Erythroblast (primary cell): ENCODE data around the gene PPM1M.

Experiments used
- DNase-seq, 2 experiments: peaks; one replicate each; lab custom pipeline; 2025; lab: John Stamatoyannopoulos, UW
- GATA1 ChIP-seq: IDR thresholded peaks from 2 replicates; pipeline ENCODE4 v1.6.1; 2011; ENCODE audit warnings: low read depth, mild to moderate bottlenecking, control low read depth, low read length, moderate library complexity
- POLR2A ChIP-seq: IDR thresholded peaks from 2 replicates; pipeline ENCODE4 v1.6.1; 2011; ENCODE audit warnings: mild to moderate bottlenecking, low read length

Gene PPM1M

DNA sequence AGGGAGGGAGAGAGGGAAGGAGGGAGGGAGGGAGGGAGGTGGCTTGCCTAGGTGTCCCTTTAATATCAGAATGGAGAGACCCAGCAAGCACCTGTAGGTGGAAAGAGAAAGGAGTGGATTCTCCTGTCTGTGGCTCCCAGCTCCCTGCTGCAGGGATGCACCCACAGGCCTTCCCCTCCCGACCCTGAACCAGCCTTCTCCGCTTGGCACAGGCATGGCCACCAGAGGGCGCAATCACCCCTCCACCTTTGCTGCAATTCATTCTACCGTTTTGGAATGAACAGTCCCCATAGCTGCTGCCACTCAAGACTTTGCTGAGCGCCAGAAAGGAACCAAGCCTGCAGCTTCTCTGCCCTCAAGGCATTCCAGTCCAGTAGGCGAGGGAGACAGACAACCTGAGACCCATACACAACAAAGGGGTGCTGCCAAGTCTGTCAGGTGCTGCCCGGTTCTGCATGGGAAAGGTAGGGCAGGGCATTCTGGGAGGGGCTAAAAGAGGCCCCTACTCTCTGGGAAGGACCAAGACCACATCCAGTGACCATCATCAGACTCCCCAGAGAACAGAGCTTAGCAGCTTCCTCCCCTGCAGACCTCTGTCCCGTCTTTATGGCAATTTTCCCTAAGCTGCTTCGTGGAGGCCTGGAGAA, 25.1 kb upstream of the PPM1M start:
- peak; percentile 80 to 89 for DNase-seq
- TF ChIP-seq GATA1, result no peak
- TF ChIP-seq POLR2A, result no peak

DNA sequence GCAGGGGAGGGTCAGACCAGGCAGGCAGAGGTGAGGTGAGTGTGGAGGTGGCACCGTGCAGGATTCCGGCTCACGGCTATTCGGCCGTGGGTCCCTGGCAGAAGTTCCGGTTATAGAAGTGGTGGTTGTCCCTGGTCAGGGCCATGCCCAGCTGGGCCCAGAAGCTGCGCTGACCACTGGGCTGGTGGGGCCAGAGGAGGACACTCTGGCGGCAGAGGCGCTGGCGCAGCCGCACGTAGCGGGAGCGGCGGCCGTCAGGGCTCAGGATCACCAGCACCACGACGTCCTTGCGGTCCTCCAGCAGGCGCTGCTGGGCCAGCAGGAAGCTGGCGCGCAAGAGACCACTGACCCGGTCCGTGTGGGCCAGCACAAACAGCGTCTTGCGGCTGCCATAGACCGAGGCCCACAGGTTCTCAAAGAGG, 24.4 kb upstream of the PPM1M start:
- no peak for DNase-seq
- no peak for TF ChIP-seq POLR2A
- TF ChIP-seq GATA1, result no peak

DNA sequence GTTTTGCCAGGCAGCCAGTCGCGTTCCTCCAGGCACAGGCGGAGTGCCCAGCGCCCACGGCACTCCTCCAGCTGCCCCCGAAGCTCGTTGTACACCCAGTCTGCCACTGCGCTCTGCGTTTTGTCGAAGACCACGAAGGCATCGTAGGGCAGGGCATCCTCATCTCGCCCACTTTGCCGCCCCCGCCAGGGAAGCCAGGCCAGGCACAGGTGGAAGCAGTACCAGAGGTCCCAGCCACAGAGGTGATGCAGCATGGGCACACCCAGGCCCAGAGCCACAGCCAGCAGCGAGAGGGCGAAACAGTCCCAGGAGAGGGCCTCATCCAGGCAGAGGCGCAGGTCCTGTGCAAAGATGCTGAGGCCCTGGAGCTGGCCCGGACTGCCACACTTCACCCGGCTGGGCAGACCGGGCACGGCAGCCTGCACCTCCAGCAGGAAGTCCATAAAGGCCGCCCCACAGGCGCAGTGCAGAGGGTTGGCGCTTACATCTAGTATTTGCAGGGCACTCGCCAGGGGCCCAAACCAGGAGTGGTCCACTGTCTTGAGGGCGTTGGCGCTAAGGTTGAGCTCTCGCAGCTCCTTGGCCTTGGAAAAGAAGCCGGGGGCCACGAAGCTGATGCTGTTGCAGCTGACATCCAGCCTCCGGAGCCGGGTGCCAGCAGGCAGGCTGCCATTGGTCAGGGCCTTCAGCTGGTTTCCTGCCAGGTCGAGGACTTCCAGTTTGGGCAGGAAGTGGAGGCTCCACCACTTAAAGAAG, 23.8 kb upstream of the PPM1M start:
- no peak for DNase-seq
- TF ChIP-seq GATA1, result no peak
- no peak for TF ChIP-seq POLR2A

DNA sequence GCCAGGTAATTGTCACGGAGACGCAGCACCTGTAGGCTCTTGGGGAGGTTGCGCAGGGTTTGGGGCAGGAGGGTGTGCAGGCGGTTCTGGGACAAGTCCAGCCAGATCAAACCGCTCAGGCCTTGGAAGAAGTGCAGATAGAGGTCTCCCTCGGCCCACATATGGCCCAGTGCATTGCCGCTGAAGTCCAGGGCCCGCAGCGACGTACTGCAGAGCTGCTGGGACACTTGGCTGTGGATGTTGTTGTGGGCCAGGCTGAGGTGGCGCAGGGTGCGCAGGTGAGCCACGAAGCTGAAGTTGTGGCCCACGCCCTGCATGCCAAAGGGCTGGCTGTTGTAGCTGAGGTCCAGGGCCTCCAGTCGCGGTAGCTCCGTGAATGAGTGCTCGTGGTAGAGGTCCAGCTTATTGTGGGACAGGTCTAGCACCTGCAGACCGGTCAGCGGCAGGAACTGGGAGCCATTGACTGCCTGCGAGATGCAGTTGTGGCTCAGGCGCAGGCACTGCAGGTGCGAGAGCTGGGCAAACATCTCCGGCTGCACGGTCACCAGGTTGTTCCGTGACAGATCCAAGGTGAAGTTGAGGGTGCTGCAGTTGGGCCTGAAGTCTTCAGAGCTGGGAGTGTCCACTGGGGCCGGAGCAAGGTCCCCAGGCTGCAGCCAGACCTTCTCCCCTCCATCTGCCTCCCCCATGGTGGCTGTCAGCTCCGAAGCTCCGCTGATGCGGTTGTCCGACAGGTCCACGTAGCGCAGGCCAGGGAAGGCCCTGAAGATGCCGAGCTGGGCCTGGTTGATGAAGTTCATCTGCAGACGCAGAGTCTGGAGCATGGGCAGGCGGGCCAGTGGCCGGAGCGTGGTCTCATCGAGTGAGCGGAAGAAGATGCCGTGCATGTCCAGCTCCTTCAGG, 23.0 kb upstream of the PPM1M start:
- DNase-seq, result no peak
- TF ChIP-seq GATA1, result no peak

DNA sequence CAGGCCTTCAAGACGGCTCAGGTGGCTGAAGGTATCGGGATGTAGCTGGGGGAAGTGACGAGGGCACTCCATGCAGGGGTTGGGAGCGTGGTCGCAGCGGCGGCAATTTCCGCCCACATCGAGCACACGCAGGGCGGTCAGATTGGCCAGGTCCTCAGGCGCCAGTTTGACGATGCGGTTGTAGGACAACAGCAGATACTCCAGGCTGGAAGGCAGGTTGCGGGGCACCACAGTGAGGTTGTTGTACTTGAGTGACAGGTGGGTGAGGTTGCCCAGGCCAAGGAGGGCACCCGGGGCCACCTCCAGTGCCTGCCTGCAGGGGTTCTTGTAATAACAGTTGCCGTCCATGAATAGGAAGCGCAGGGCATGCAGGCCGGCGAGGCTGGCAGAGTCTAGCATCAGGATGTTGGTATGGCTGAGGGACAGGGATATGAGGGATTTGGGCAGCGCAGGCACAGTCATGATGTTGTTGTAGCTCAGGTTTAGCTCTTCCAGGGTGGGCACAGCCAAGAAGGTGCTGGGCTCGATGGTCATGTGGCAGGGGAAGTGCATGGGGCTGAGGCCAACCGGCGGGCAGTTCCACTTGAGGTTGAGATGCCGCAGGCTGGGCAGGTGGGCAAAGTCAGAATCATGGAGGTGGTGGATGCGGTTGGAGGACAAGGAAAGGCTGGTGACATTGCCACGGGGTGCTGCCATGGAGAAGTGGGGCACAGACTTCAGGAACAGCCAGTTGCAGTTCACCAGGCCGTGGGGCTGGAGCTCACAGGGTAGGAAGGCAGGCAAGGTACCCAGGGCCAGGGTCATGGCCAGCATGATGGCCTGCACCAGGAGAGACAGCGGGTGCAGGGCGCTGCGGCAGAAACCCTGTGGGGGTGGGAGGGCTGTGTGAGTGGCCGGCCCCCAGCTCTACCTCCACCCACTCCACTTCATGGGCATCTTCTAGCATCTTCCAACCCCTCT, 21.8 kb upstream of the PPM1M start:
- no peak for TF ChIP-seq GATA1
- TF ChIP-seq POLR2A, result no peak
- DNase-seq, result no peak

DNA sequence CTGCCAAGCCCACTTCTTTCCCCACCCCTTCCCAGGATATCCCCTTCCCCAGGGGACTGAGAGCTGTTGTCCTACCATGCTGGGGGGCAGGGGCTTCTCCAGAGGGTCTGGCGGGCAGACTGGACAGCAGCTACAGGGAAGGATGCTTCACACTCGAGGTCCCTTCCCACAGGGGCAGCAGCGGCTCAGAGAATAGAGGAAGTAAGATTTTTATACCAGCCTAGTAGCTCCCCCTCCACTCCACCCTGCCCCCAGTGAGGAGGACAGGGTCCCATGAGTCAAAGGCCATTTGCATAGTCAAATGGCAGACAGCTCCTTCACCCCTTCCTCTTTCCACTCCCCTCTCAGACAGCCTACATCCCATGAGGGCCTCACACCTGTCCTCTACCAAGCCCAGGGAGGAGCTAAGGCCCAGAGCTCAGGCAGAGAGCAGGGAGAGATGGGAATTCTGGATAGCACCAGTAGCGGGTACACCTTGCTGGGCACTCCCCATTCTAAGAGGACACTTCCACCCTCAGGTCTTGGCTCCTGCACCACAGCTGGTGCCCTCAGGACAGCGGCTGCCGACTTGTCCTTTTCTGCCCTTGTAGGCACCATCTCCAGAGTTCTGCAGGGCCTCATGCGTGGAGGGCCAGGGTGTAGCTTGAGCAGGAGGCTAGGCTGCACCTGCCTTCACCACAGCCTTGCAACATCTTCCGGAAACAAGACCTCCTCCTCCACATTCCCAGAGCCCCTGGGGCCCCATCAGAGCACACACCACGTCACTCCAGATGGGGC, 19.9 kb upstream of the PPM1M start, which contains the start of gene TLR9:
TLR9 (minus strand) TSS at position 194 of the 777 bp plus-strand sequence; CDS start at position 78, 116 bp downstream.
- TF ChIP-seq GATA1 (no peak), POLR2A (no peak)
- DNase-seq, result no peak

DNA sequence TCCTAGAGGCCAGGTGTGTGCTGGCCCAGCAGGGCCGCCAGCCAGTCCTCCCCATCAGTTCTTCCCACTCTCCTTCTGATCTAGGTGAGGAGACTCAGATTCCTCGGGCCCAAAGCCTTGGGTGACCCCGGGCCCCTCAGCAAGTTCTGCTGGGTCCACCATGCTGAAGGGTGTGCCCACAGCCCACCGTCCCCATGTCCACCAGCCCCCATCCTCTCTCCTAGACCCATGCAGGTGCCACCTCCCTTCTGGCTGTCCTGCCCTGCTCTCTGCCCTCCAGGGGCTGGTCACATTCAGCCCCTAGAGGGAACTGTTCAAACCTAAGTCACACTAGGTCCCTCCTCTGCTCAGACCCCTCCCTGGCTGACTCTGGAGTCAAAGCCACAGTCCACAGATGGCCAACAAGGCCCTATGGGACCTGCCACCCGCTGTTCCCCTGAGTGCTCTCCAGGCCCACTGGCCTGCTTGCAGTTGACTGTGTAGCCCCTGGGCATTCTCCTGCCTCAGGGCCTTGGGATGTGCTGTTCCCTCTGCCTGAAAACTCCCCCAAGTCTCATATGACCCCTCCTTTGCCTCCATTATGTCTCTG, 19.2 kb upstream of the PPM1M start:
- TF ChIP-seq POLR2A (no peak), GATA1 (no peak)
- DNase-seq, result no peak

DNA sequence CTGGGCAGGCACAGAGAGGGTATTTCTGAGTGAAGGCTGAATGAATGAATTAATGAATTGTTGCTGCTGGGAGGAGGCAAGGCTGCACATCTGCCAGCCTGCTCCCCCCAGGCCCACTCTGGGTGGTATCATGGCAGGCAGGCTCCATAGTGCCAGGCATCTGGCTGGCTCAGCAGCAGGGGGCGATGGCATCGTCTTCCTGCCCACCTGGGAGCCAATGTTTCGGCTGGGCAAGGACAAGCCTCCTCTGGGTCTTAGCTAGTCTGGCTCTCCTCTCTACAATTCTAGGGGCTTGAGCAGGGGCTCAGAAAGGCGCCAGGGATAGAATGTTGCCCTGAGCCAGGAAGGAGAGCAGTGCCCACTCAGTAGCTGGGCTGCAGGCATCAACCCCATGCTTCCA, 18.4 kb upstream of the PPM1M start:
- TF ChIP-seq POLR2A (no peak), GATA1 (no peak)
- no peak for DNase-seq

DNA sequence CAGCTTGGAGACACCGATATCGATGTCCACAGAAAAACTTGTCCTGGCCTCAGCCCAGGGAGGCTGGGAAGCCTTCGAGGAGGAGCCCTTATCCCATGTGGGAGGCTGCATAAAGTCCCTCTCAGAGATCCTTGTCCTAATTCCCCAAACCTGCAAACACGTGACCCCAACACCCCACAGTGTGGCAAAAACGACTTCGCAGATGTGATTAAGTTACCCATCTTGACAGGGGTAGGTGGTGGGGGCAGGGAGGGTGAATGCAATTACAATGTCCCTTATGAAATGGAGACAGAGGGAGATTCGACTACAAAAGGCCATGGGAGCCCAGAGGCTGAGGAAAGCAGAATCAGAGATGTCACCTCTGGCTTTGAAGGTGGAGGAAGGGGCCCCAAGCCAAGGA, 17.8 kb upstream of the PPM1M start:
- TF ChIP-seq POLR2A (no peak), GATA1 (no peak)
- DNase-seq, result no peak

DNA sequence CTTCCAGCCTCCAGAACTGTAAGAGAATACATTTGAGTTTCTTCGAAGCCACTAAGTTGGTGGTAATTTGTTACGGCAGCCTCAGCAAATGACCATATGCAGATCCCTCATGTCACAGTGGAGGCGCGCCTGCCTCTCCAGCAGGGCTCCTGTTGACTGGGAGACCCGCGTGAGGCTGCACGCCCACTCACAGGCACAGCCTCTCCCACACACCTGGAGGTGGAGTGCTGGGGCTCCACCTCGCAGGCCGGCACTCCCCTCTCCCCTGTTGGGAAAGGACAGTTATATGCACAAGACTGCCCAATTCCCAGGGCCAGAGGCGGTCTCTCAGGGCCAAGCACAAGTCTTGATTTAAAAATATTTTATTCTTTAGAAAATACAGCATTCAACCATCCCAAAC, 17.3 kb upstream of the PPM1M start:
- TF ChIP-seq GATA1, result no peak
- TF ChIP-seq POLR2A, result no peak
- no peak for DNase-seq

DNA sequence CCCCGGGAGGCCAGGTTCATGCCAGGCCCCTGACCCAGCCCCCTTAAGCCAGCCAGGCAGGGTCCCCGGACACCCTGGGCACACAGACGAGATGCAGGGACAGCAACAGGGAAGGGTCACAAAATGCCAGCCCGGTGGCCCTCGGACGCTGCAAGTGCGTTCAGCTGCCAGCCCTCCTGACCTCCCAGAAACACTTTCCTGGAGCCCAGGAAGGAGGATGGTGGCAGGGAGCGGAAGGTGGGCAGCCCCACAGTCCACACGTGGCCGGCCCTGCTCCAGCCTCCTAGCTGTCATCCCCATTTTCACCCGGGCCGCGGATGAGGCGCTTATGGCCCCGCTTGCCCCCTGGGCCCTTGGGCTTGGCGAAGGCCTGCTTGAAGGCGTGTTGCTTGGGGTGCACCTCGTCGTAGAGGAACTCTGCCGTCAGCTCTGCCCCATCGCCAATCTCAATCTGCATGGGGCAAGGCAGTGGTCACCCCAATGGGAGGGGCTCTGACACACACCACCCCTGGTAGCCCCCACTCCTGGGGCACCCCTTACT, 16.7 kb upstream of the PPM1M start:
- TF ChIP-seq POLR2A (no peak), GATA1 (no peak)
- no peak for DNase-seq
